CD4-positive, CD25-positive, alpha-beta regulatory T cell (primary cell): ENCODE measurements around the gene UBE2H. TPM values are rescaled to one million over a fixed set of nuclear protein-coding genes. Genes with fewer than 3 reads are reported as not detected.
"Not testable (repeated sequence)": the region's sequence is repeated elsewhere in the genome, so short reads cannot be mapped to it uniquely, and the experiment has no call there.

Experiments
- ATAC-seq, 2 donors: fragments of 150-1000 bp; cut with Tn5 transposase; one replicate each; pipeline ENCODE4 v1.10.0; 2021; ENCODE audit warnings: low read depth in 2 of 2, moderate number of reproducible peaks in 2 of 2, moderate library complexity in 1 of 2
- DNase-seq, 3 donors: peaks; one replicate each; pipeline versions ENCODE4 v3.0.0 to v3.0.0-alpha.2; 2012 to 2022; ENCODE audit warnings: mixed read lengths in 1 of 3
- H3K27ac ChIP-seq: one replicate; pipeline ENCODE4 v1.7.0; 2013; ENCODE audit warnings: mild to moderate bottlenecking, low read length; ENCODE audit not compliant: insufficient read depth, poor library complexity, severe bottlenecking
- H3K27me3 ChIP-seq: one replicate; pipeline ENCODE4 v1.7.0; 2013; ENCODE audit warnings: low read length; ENCODE audit not compliant: control insufficient read depth, insufficient read depth
- H3K36me3 ChIP-seq: one replicate; pipeline ENCODE4 v1.7.0; 2013; ENCODE audit warnings: mild to moderate bottlenecking, low read length, moderate library complexity; ENCODE audit not compliant: control insufficient read depth, insufficient read depth
- H3K4me1 ChIP-seq: 2 replicates; pipeline ENCODE4 v1.7.0; 2013; ENCODE audit warnings: mild to moderate bottlenecking, low read length; ENCODE audit not compliant: insufficient read depth, control insufficient read depth, poor library complexity, severe bottlenecking
- H3K4me3 ChIP-seq: one replicate; pipeline ENCODE4 v1.7.0; 2013; ENCODE audit warnings: low read depth, mild to moderate bottlenecking, low read length, moderate library complexity
- H3K9me3 ChIP-seq, 2 experiments: 1 replicate in 1 of 2; 2 replicates in 1 of 2; pipeline ENCODE4 v1.7.0; 2013; ENCODE audit warnings: low read length in 2 of 2, mild to moderate bottlenecking in 1 of 2, moderate library complexity in 1 of 2; ENCODE audit not compliant: control insufficient read depth in 2 of 2
- H3K27ac Mint-ChIP-seq, 3 donors: one replicate each; pipeline ENCODE4 v1.8.0; 2020 to 2022; ENCODE audit warnings: mild to moderate bottlenecking in 3 of 3, mixed read lengths in 3 of 3, moderate library complexity in 2 of 3
- H3K27me3 Mint-ChIP-seq: one replicate; pipeline ENCODE4 v1.8.0; 2022; ENCODE audit warnings: mild to moderate bottlenecking, mixed read lengths
- H3K36me3 Mint-ChIP-seq: one replicate; pipeline ENCODE4 v1.8.0; 2020; ENCODE audit warnings: mixed read lengths
- H3K4me1 Mint-ChIP-seq, 4 donors: one replicate each; pipeline ENCODE4 v1.8.0; 2020 to 2022; ENCODE audit warnings: mixed read lengths in 4 of 4, mild to moderate bottlenecking in 1 of 4
- H3K4me3 Mint-ChIP-seq, 4 donors: one replicate each; pipeline ENCODE4 v1.8.0; 2020 to 2022; ENCODE audit warnings: mild to moderate bottlenecking in 4 of 4, mixed read lengths in 4 of 4, moderate library complexity in 3 of 4
- H3K9me3 Mint-ChIP-seq, 7 donors: one replicate each; pipeline ENCODE4 v1.8.0; 2020 to 2022; ENCODE audit warnings: mixed read lengths in 7 of 7, mild to moderate bottlenecking in 3 of 7, moderate library complexity in 2 of 7
- polyA plus RNA-seq, 4 donors: library from polyadenylated mRNA; unstranded; fragments of 300-500 nt; fragmentation: Illumina TruSeq; gene quantifications; one replicate each; pipeline ENCODE4 v1.2.3, GENCODE V29; 2021
- total RNA-seq: library from RNA; stranded (reverse); gene quantifications from one replicate; pipeline ENCODE4 v1.2.3, GENCODE V29; 2022

UBE2H gene
- total and polyA plus RNA-seq, 5 donors from 2014 or later = 50.7 to 109 (median 63.5) TPM

GRCh38 chr7:129980667-129981066, 27.9 kb upstream of the UBE2H start:
- peaks cover 0 to 2% (median 0%) of the 10 kb centered on the region in 4 donors for H3K4me1 Mint-ChIP-seq
- no peak overlapping the region for H3K27ac Mint-ChIP-seq
- peaks cover 9% of the 10 kb centered on the region for H3K27me3 Mint-ChIP-seq
- H3K4me3 ChIP-seq = no peak overlapping the region
- no peaks in the 10 kb centered on the region for H3K4me1 ChIP-seq
- no peaks in the 10 kb centered on the region for H3K36me3 ChIP-seq
- no peaks in the 10 kb centered on the region for H3K9me3 Mint-ChIP-seq
- DNase-seq = no peak
- H3K27me3 ChIP-seq = peaks cover 3% of the 10 kb centered on the region
- no peak overlapping the region for H3K4me3 Mint-ChIP-seq
- no peak overlapping the region for H3K27ac ChIP-seq
- no peaks in the 10 kb centered on the region for H3K36me3 Mint-ChIP-seq
- no peak for ATAC-seq
- H3K9me3 ChIP-seq = no peaks in the 10 kb centered on the region

GRCh38 chr7:129975309-129975708, 22.5 kb upstream of the UBE2H start:
- Mint-ChIP-seq H3K36me3 (no peaks in the 10 kb centered on the region), H3K4me3 (no peak overlapping the region), H3K9me3 (no peaks in the 10 kb centered on the region), H3K27ac (no peak overlapping the region), H3K27me3 (peaks cover 14% of the 10 kb centered on the region), H3K4me1 (peaks cover 0 to 2% (median 0%) of the 10 kb centered on the region in 4 donors)
- ATAC-seq = no peak
- no peaks in the 10 kb centered on the region for H3K36me3 ChIP-seq
- H3K4me1 ChIP-seq = no peaks in the 10 kb centered on the region
- no peaks in the 10 kb centered on the region for H3K9me3 ChIP-seq
- H3K27me3 ChIP-seq = no peaks in the 10 kb centered on the region
- no peak for DNase-seq
- H3K4me3 ChIP-seq = no peak overlapping the region
- no peak overlapping the region for H3K27ac ChIP-seq

- no peak overlapping the region for H3K4me3 Mint-ChIP-seq
- no peak for ATAC-seq
- Histone ChIP-seq H3K36me3 (no peaks in the 10 kb centered on the region), H3K27me3 (no peaks in the 10 kb centered on the region), H3K27ac (no peak overlapping the region), H3K4me3 (no peak overlapping the region), H3K9me3 (no peaks in the 10 kb centered on the region), H3K4me1 (no peaks in the 10 kb centered on the region)
- H3K4me1 Mint-ChIP-seq = no peaks in the 10 kb centered on the region
- no peaks in the 10 kb centered on the region for H3K36me3 Mint-ChIP-seq
- DNase-seq = no peak
- no peaks in the 10 kb centered on the region for H3K9me3 Mint-ChIP-seq
- no peak overlapping the region for H3K27ac Mint-ChIP-seq
- peaks cover 12% of the 10 kb centered on the region for H3K27me3 Mint-ChIP-seq
Observed at GRCh38 chr7:129970816-129971215, 18.1 kb upstream of the UBE2H start.

GRCh38 chr7:129969881-129970446, 17.2 kb upstream of the UBE2H start:
- peaks cover 0 to under 1% (median 0%) of the 10 kb centered on the region in 7 donors for H3K9me3 Mint-ChIP-seq
- no peak overlapping the region for H3K27ac ChIP-seq

GRCh38 chr7:129968592-129969383, 16.0 kb upstream of the UBE2H start:
- DNase-seq (no peak), ATAC-seq (no peak)
- no peaks in the 10 kb centered on the region for H3K27me3 ChIP-seq
- no peaks in the 10 kb centered on the region for H3K9me3 ChIP-seq
- no peak overlapping the region for H3K27ac ChIP-seq
- no peaks in the 10 kb centered on the region for H3K36me3 ChIP-seq
- no peak overlapping the region for H3K4me3 ChIP-seq
- Mint-ChIP-seq H3K27ac (peak overlapping the region in 1 of 3 donors; percentile 54), H3K36me3 (no peaks in the 10 kb centered on the region), H3K4me3 (no peak overlapping the region), H3K4me1 (no peaks in the 10 kb centered on the region), H3K27me3 (no peaks in the 10 kb centered on the region), H3K9me3 (peaks cover 0 to 2% (median 0%) of the 10 kb centered on the region in 7 donors)
- H3K4me1 ChIP-seq = no peaks in the 10 kb centered on the region

More at GRCh38 chr7:129969881-129970446, 17.2 kb upstream of the UBE2H start:
- Histone ChIP-seq H3K9me3 (no peaks in the 10 kb centered on the region), H3K4me1 (no peaks in the 10 kb centered on the region), H3K4me3 (no peak overlapping the region), H3K36me3 (no peaks in the 10 kb centered on the region), H3K27me3 (no peaks in the 10 kb centered on the region)
- Mint-ChIP-seq H3K27me3 (peaks cover 6% of the 10 kb centered on the region), H3K4me3 (no peak overlapping the region), H3K27ac (no peak overlapping the region), H3K36me3 (no peaks in the 10 kb centered on the region), H3K4me1 (no peaks in the 10 kb centered on the region)
- ATAC-seq = no peak
- no peak for DNase-seq

GRCh38 chr7:129960204-129960475, 7.4 kb upstream of the UBE2H start:
- not testable (repeated sequence) for H3K36me3 ChIP-seq

GRCh38 chr7:129959471-129960203, 6.9 kb upstream of the UBE2H start:
- Histone ChIP-seq H3K4me3 (no peak overlapping the region), H3K36me3 (no peaks in the 10 kb centered on the region), H3K27ac (no peak overlapping the region), H3K9me3 (no peaks in the 10 kb centered on the region), H3K27me3 (no peaks in the 10 kb centered on the region), H3K4me1 (no peaks in the 10 kb centered on the region)
- peak overlapping the region in 1 of 3 donors; percentile 54 for H3K27ac Mint-ChIP-seq
- DNase-seq (no peak), ATAC-seq (no peak)
- H3K36me3 Mint-ChIP-seq = peaks cover 4% of the 10 kb centered on the region
- peaks cover 0 to 13% (median 0%) of the 10 kb centered on the region in 4 donors for H3K4me1 Mint-ChIP-seq
- no peaks in the 10 kb centered on the region for H3K9me3 Mint-ChIP-seq
- peaks cover 21% of the 10 kb centered on the region for H3K27me3 Mint-ChIP-seq
- no peak overlapping the region for H3K4me3 Mint-ChIP-seq

More at GRCh38 chr7:129960204-129960475, 7.4 kb upstream of the UBE2H start:
- H3K9me3 Mint-ChIP-seq, H3K27ac Mint-ChIP-seq, DNase-seq, H3K36me3 Mint-ChIP-seq, H3K4me3 ChIP-seq, H3K4me3 Mint-ChIP-seq, ATAC-seq, H3K27me3 ChIP-seq, H3K27ac ChIP-seq, H3K9me3 ChIP-seq, H3K4me1 ChIP-seq: not testable (repeated sequence)
- peaks cover 0 to 13% (median 0%) of the 10 kb centered on the region in 4 donors for H3K4me1 Mint-ChIP-seq
- H3K27me3 Mint-ChIP-seq = peaks cover 21% of the 10 kb centered on the region
